H1 (cell line): Measurements from ENCODE around the gene BLTP3B. TPM values are rescaled to one million over a fixed set of nuclear protein-coding genes. Genes with fewer than 3 reads are reported as not detected.

ENCODE experiments used
- CTCF ChIA-PET: fragments of 300-600 bp; sonication (Branson Sonifier 250); formaldehyde crosslinking; loops from one replicate; lab custom pipeline; 2021; ENCODE audit not compliant: partially characterized antibody; lab: Charles Lee
- POLR2A ChIA-PET: fragments of 300-600 bp; sonication (Branson Sonifier 250); formaldehyde crosslinking; loops from one replicate; lab custom pipeline; 2021; ENCODE audit warnings: inconsistent platforms; ENCODE audit not compliant: partially characterized antibody; lab: Charles Lee
- DNase-seq, 2 experiments: peaks; one replicate each; pipeline versions ENCODE4 v3.0.0 to v3.0.0-alpha.2; 2010 to 2022; ENCODE audit warnings: low spot score in 2 of 2, low read depth in 1 of 2, mixed read lengths in 1 of 2
- FAIRE-seq: peaks from 2 replicates; lab custom pipeline; 2011; peaks lifted over from hg19 to GRCh38; lab: Jason Lieb, UNC
- H2AFZ ChIP-seq: 2 replicates; pipeline ENCODE4 v1.8.1; 2012; ENCODE audit warnings: low read length, inconsistent platforms
- H2AK5ac ChIP-seq: 2 replicates; pipeline ENCODE4 v1.6.1; 2013; ENCODE audit warnings: low read depth, low read length
- H2BK120ac ChIP-seq: replicated peaks from 2 replicates; pipeline ENCODE3; 2013; ENCODE audit warnings: low read depth, low read length, inconsistent platforms
- H2BK12ac ChIP-seq: 2 replicates; pipeline ENCODE4 v1.6.1; 2013; ENCODE audit warnings: low read depth, low read length
- H2BK15ac ChIP-seq: 2 replicates; pipeline ENCODE4 v1.6.1; 2013; ENCODE audit warnings: low read length
- H2BK20ac ChIP-seq: 2 replicates; pipeline ENCODE4 v1.6.1; 2013; ENCODE audit warnings: low read length
- H2BK5ac ChIP-seq: 2 replicates; pipeline ENCODE4 v1.6.1; 2013; ENCODE audit warnings: low read depth, low read length
- H3K14ac ChIP-seq: 2 replicates; pipeline ENCODE4 v1.6.1; 2013; ENCODE audit warnings: inconsistent platforms; ENCODE audit not compliant: insufficient read length
- H3K18ac ChIP-seq: 2 replicates; pipeline ENCODE4 v1.6.1; 2013; ENCODE audit warnings: low read length; ENCODE audit errors: extremely low read depth
- H3K23ac ChIP-seq: 2 replicates; pipeline ENCODE4 v1.6.1; 2013; ENCODE audit warnings: inconsistent platforms; ENCODE audit not compliant: insufficient read length
- H3K23me2 ChIP-seq: 2 replicates; pipeline ENCODE4 v1.6.1; 2013; ENCODE audit warnings: low read depth, low read length
- H3K27ac ChIP-seq: 2 replicates; pipeline ENCODE4 v1.6.1; 2011; ENCODE audit warnings: low read depth, low read length, inconsistent platforms
- H3K27me3 ChIP-seq, 4 experiments: replicated peaks in 1 of 4; 1 replicate in 1 of 4; 2 replicates in 3 of 4; pipeline versions ENCODE4 v1.6.1 to v1.8.1; 2011 to 2013; ENCODE audit warnings: low read length in 3 of 4, mild to moderate bottlenecking in 3 of 4, inconsistent platforms in 2 of 4, mixed read lengths in 2 of 4, moderate library complexity in 1 of 4; ENCODE audit not compliant: control insufficient read depth in 3 of 4, insufficient read depth in 3 of 4; ENCODE audit errors: extremely low read depth in 1 of 4
- H3K36me3 ChIP-seq, 4 experiments: 2 replicates each; pipeline versions ENCODE4 v1.6.1 to v1.8.1; 2011 to 2013; ENCODE audit warnings: mild to moderate bottlenecking in 4 of 4, low read length in 3 of 4, moderate library complexity in 2 of 4, control low read depth in 1 of 4, inconsistent platforms in 1 of 4; ENCODE audit not compliant: insufficient read depth in 4 of 4, control insufficient read depth in 2 of 4
- H3K4ac ChIP-seq: replicated peaks from 2 replicates; pipeline ENCODE3; 2013; ENCODE audit warnings: low read length, low read depth, mixed read lengths, inconsistent platforms; ENCODE audit not compliant: insufficient read length
- H3K4me1 ChIP-seq, 4 experiments: replicated peaks in 1 of 4; 1 replicate in 1 of 4; 2 replicates in 3 of 4; pipeline versions ENCODE4 v1.6.1 to v1.8.1; 2011 to 2013; ENCODE audit warnings: low read length in 3 of 4, inconsistent platforms in 2 of 4, mixed read lengths in 1 of 4; ENCODE audit not compliant: insufficient read depth in 4 of 4, control insufficient read depth in 3 of 4
- H3K4me2 ChIP-seq, 2 experiments: 2 replicates each; pipeline versions ENCODE4 v1.6.1 to v1.8.1; 2011 to 2013; ENCODE audit warnings: low read depth in 2 of 2, low read length in 2 of 2, control low read depth in 1 of 2, inconsistent platforms in 1 of 2, mild to moderate bottlenecking in 1 of 2; ENCODE audit not compliant: insufficient read depth in 1 of 2
- H3K4me3 ChIP-seq, 4 experiments: fragments of 200-600, 300-600 bp in 1 of 4; sonication (generic), shearing (Covaris generic), sonication (Bioruptor Twin) in 1 of 4; 2 replicates each; pipeline versions ENCODE4 v1.5.1 to v1.8.1; 2011 to 2016; ENCODE audit warnings: low read length in 4 of 4, low read depth in 3 of 4, control low read depth in 2 of 4, inconsistent platforms in 2 of 4, mild to moderate bottlenecking in 2 of 4, mixed read lengths in 1 of 4, moderate library complexity in 1 of 4; ENCODE audit not compliant: insufficient read depth in 2 of 4; ENCODE audit errors: extremely low read depth in 1 of 4
- H3K56ac ChIP-seq: replicated peaks from 2 replicates; pipeline ENCODE3; 2013; ENCODE audit warnings: low read depth, mild to moderate bottlenecking, mixed read lengths, low read length, inconsistent platforms; ENCODE audit not compliant: insufficient read length
- H3K79me1 ChIP-seq: 2 replicates; pipeline ENCODE4 v1.6.1; 2013; ENCODE audit warnings: low read depth, low read length, control low read depth
- H3K79me2 ChIP-seq, 2 experiments: 2 replicates each; pipeline versions ENCODE4 v1.6.1 to v1.8.1; 2012 to 2013; ENCODE audit warnings: low read length in 2 of 2, mild to moderate bottlenecking in 2 of 2, inconsistent platforms in 1 of 2; ENCODE audit not compliant: insufficient read depth in 2 of 2, control insufficient read depth in 1 of 2
- H3K9ac ChIP-seq, 4 experiments: replicated peaks in 1 of 4; 1 replicate in 1 of 4; 2 replicates in 3 of 4; pipeline versions ENCODE4 v1.6.1 to v1.8.1; 2011 to 2013; ENCODE audit warnings: low read depth in 3 of 4, low read length in 3 of 4, control low read depth in 2 of 4, mild to moderate bottlenecking in 2 of 4, moderate library complexity in 2 of 4, inconsistent platforms in 1 of 4; ENCODE audit errors: extremely low read depth in 1 of 4
- H3K9me3 ChIP-seq, 2 experiments: 2 replicates each; pipeline versions ENCODE4 v1.6.1 to v1.8.1; 2012 to 2013; ENCODE audit warnings: mild to moderate bottlenecking in 2 of 2, moderate library complexity in 2 of 2, control low read depth in 1 of 2, inconsistent platforms in 1 of 2, low read depth in 1 of 2, low read length in 1 of 2, mixed read lengths in 1 of 2; ENCODE audit not compliant: insufficient read depth in 2 of 2
- H4K20me1 ChIP-seq, 2 experiments: replicated peaks in 1 of 2; 2 replicates each; pipeline versions ENCODE3 to v1.8.1; 2011 to 2013; ENCODE audit warnings: inconsistent platforms in 2 of 2, low read length in 2 of 2, mild to moderate bottlenecking in 1 of 2; ENCODE audit not compliant: insufficient read depth in 2 of 2, control insufficient read depth in 1 of 2
- H4K5ac ChIP-seq: 2 replicates; pipeline ENCODE4 v1.6.1; 2013; ENCODE audit warnings: low read length, low read depth, mixed read lengths, inconsistent platforms; ENCODE audit not compliant: insufficient read length
- H4K8ac ChIP-seq: 2 replicates; pipeline ENCODE4 v1.8.0; 2013; ENCODE audit warnings: mild to moderate bottlenecking, moderate library complexity, low read length, inconsistent platforms; ENCODE audit not compliant: insufficient read depth; ENCODE audit errors: extremely low read depth
- H4K91ac ChIP-seq: replicated peaks from 2 replicates; pipeline ENCODE3; 2013; ENCODE audit warnings: low read length, mixed read lengths, inconsistent platforms; ENCODE audit not compliant: insufficient read length
- BACH1 ChIP-seq: IDR thresholded peaks from 2 replicates; pipeline ENCODE4 v1.6.1; 2012; ENCODE audit warnings: low read length, improper control_type of control experiment
- EP300 ChIP-seq, 2 experiments: IDR thresholded peaks; 1 replicate in 1 of 2; 2 replicates in 1 of 2; pipeline ENCODE4 v1.6.1; 2011 to 2012; ENCODE audit warnings: low read depth in 2 of 2, low read length in 2 of 2, mild to moderate bottlenecking in 2 of 2, borderline replicate concordance in 1 of 2, inconsistent platforms in 1 of 2, moderate library complexity in 1 of 2
- GTF2F1 ChIP-seq: IDR thresholded peaks from 2 replicates; pipeline ENCODE4 v1.6.1; 2012; ENCODE audit warnings: low read depth, low read length, improper control_type of control experiment, borderline replicate concordance
- HDAC6 ChIP-seq: IDR thresholded peaks from one replicate; pipeline ENCODE4 v1.7.1; 2012; ENCODE audit warnings: low read depth, mild to moderate bottlenecking, inconsistent platforms, low read length, moderate library complexity
- PHF8 ChIP-seq: fragments of 200-600 bp; sonication (generic); conservative IDR thresholded peaks from 2 replicates; pipeline ENCODE4 v1.7.1; 2012; ENCODE audit warnings: low read depth, mild to moderate bottlenecking, inconsistent platforms, low read length, moderate library complexity
- POLR2A ChIP-seq, 2 experiments: IDR thresholded peaks; 1 replicate in 1 of 2; 2 replicates in 1 of 2; pipeline ENCODE4 v1.6.1; 2011; ENCODE audit warnings: low read depth in 2 of 2, low read length in 2 of 2, mild to moderate bottlenecking in 2 of 2; ENCODE audit errors: control extremely low read depth in 1 of 2
- SIN3A ChIP-seq, 2 experiments: IDR thresholded peaks in 1 of 2; conservative IDR thresholded peaks in 1 of 2; 2 replicates each; pipeline ENCODE4 v1.6.1; 2011 to 2012; ENCODE audit warnings: low read length in 2 of 2, improper control_type of control experiment in 1 of 2, low read depth in 1 of 2, mild to moderate bottlenecking in 1 of 2
- SUZ12 ChIP-seq: fragments of 200-600 bp; sonication (generic); IDR thresholded peaks from 2 replicates; pipeline ENCODE4 v1.6.1; 2012; ENCODE audit warnings: mild to moderate bottlenecking, inconsistent platforms, low read length, moderate library complexity, mixed read lengths
- WGBS, 2 experiments: shearing (Covaris generic) in 1 of 2; methylation state at CpG; one replicate each; pipeline versions ENCODE4 v1.1.6 to v1.1.7; 2013 to 2015; ENCODE audit warnings: low lambda C conversion rate in 2 of 2, mixed read lengths in 2 of 2, inconsistent platforms in 1 of 2, low coverage in 1 of 2, missing lambda C conversion rate in 1 of 2; ENCODE audit not compliant: insufficient replicate concordance in 2 of 2, insufficient coverage in 1 of 2, insufficient read length in 1 of 2; ENCODE audit errors: extremely low coverage in 1 of 2, missing lambda C conversion rate in 1 of 2; 5-methylcytosine and 5-hydroxymethylcytosine counted together
- polyA plus RNA-seq, 7 experiments: library from polyadenylated mRNA; depleted of rRNA in 3 of 7; stranded (reverse) in 5 of 7; unstranded in 2 of 7; fragments of >200 nt in 5 of 7; fragments of 200-250 nt in 2 of 7; gene quantifications; 1 replicate in 5 of 7; 2 replicates in 1 of 7; 4 replicates in 1 of 7; pipeline versions ENCODE4 v1.2.1 to v1.2.3, GENCODE V29; 2011 to 2013; ENCODE audit warnings: missing spikeins in 2 of 7, mixed read lengths in 2 of 7
- total RNA-seq: library from RNA; stranded (reverse); fragmentation: NEBNext Ultra II Directional; extraction: Animal tissue kit (Norgen Biotek cat#: 25700); gene quantifications from 2 replicates; pipeline ENCODE4 v1.2.1, GENCODE V29; 2021

The BLTP3B gene
- total and polyA plus RNA-seq, 2 of the 8 experiments (the other 6 are each of a cell fraction or from before 2014, with no cell fraction given), result 7.0 to 28.6 TPM

DNA sequence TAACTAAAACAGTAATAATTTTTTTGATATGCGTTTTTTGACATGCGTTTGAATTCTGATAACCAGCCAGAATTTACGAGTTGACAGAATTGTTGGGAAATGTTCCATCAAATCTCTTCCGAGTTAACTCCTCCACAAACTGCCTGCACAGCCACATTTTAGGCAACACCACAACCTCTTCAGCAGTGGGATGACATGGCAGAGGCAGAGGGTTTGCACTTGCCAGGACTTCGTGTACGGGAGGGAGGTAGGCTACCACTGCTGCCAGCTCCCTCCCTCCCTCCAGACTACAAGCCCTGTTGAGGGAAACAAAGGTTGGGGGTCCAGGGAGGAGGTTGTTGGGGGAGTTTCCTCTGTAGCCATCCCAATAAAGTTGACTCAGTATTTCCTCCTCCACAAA, 43.4 kb upstream of the BLTP3B start:
- H2AFZ ChIP-seq, result no peak overlapping the region
- no peak overlapping the region for H3K18ac ChIP-seq
- no peak overlapping the region for H2BK15ac ChIP-seq
- ChIA-PET CTCF (interaction anchor here (0.9 to 2.4 kb wide), 6 partner anchors 8 to 47 kb away, joined by 3 to 14 read pairs (median 4); partner anchors contain the start of gene ACTR6), POLR2A (interaction anchor here (0.9 to 1.8 kb wide), 5 partner anchors 10 to 40 kb away, joined by 3 to 9 read pairs (median 4); no protein-coding TSS in a partner anchor)
- no peak for FAIRE-seq
- WGBS, 2 experiments, result 82% methylated on average over 6 of the region's 6 CpGs; no CpG with 5 or more reads in 1 of the 2 experiments
- peaks cover 0 to 7% (median 1%) of the 10 kb centered on the region in 4 experiments; a peak in 3 of 8 replicates for H3K36me3 ChIP-seq
- H4K8ac ChIP-seq, result no peak overlapping the region
- no peaks in the 10 kb centered on the region for H3K27me3 ChIP-seq
- no peaks in the 10 kb centered on the region for H3K23me2 ChIP-seq
- H3K79me2 ChIP-seq, result no peaks in the 10 kb centered on the region; a peak in 2 of 4 replicates
- H4K20me1 ChIP-seq, result no peaks in the 10 kb centered on the region
- no peak overlapping the region for H2BK5ac ChIP-seq
- H3K27ac ChIP-seq, result no peak overlapping the region
- no peak overlapping the region for H3K4me3 ChIP-seq
- no peak overlapping the region for H3K56ac ChIP-seq
- H3K9me3 ChIP-seq, result no peaks in the 10 kb centered on the region
- no peak overlapping the region for H2BK20ac ChIP-seq
- no peak overlapping the region for H3K4me2 ChIP-seq
- peaks cover 0 to 2% (median 0%) of the 10 kb centered on the region in 4 experiments; a peak in 2 of 7 replicates for H3K4me1 ChIP-seq
- H2BK12ac ChIP-seq, result no peak overlapping the region
- TF ChIP-seq EP300 (IDR thresholded peaks at IDR 0.05; ENCODE audit: borderline replicate concordance in 1 of 2, low read depth in 2 of 2, low read length in 2 of 2), result no peak
- no peak for TF ChIP-seq SUZ12
- no peak for TF ChIP-seq BACH1
- TF ChIP-seq SIN3A (conservative IDR thresholded peaks at IDR 0.05 in 1 of 2, IDR thresholded peaks at IDR 0.05 in 1 of 2; ENCODE audit: low read depth in 1 of 2, low read length in 2 of 2), result no peak
- TF ChIP-seq HDAC6, result no peak
- no peak for TF ChIP-seq PHF8
- no peak for TF ChIP-seq POLR2A (IDR thresholded peaks at IDR 0.05; ENCODE audit: control extremely low read depth in 1 of 2, low read depth in 2 of 2, low read length in 2 of 2)
- TF ChIP-seq GTF2F1, result no peak
- no peaks in the 10 kb centered on the region; the same call in 1 of the 2 replicates for H3K79me1 ChIP-seq
- no peak overlapping the region for H3K23ac ChIP-seq
- no peak for DNase-seq
- no peak overlapping the region for H3K4ac ChIP-seq
- no peak overlapping the region for H4K5ac ChIP-seq
- H3K9ac ChIP-seq, result no peak overlapping the region
- H2BK120ac ChIP-seq, result no peak overlapping the region
- H4K91ac ChIP-seq, result no peak overlapping the region
- H2AK5ac ChIP-seq, result no peak overlapping the region
- no peak overlapping the region for H3K14ac ChIP-seq
